ENCODE measurements around the gene MRTFA. TPM values are rescaled to one million over a fixed set of nuclear protein-coding genes. Genes with fewer than 3 reads are reported as not detected.

MRTFA gene
- total RNA-seq, 3 donors from 2014 or later (not counting 1 experiment from before 2014, with no cell fraction given): 81.8 to 91.9 (median 83.5) TPM

DNA sequence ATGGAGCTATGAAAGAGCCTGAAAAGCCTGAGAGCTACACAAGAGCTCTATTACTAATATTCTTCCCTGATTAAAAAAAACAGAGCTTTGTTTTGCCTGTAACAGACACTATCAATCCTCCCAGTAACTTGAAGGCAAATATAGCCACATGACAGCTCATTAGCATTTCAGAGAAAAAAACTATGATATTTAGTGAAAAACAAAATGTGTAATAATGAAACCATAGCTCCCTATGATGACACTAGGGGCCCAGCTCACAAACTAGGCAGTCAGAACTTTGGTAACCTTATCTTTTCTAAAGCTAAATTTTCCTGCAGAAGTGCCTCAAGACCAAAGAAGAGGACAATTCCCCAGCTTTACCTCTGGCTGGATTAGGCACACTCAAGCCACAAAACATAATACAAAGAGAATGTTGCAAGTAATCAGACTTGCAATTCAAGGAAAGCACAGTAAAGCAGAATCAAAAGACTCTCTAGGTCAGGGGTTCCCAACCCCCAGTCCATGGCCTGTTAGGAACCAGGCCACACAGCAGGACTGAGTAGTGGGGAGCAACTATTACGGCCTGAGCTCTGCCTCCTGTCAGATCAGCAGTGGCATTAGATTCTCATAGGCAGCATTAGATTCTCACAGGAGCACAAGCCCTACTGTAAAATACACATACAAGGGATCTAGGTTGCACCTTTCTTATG, 53.3 kb downstream of the MRTFA start:
- intact Hi-C loops (cut with micrococcal nuclease): no loop called here
- no peak for ATAC-seq
- Mint-ChIP-seq H3K27ac (no peak overlapping the region), H3K9me3 (no peaks in the 10 kb centered on the region), H3K4me1 (peaks cover 7 to 24% of the 10 kb centered on the region in 2 donors), H3K27me3 (ENCODE audit: low read depth in 2 of 2) (no peaks in the 10 kb centered on the region), H3K4me3 (no peak overlapping the region), H3K36me3 (no peaks in the 10 kb centered on the region)
- Histone ChIP-seq H3K27ac (ENCODE audit: low read length) (no peak overlapping the region), H3K4me1 (ENCODE audit: control insufficient read depth, insufficient read depth, low read length) (no peaks in the 10 kb centered on the region), H3K9me3 (ENCODE audit: control insufficient read depth, insufficient read depth, low read length) (no peaks in the 10 kb centered on the region), H3K4me3 (ENCODE audit: low read length) (no peak overlapping the region), H3K27me3 (ENCODE audit: control insufficient read depth, insufficient read depth, low read length) (no peaks in the 10 kb centered on the region), H3K36me3 (ENCODE audit: control insufficient read depth, insufficient read depth, low read length) (peaks cover 2% of the 10 kb centered on the region)
- WGBS (ENCODE audit: insufficient coverage): 82% methylated on average over 1 of the region's 1 CpG
- TF ChIP-seq, protein P1, sequence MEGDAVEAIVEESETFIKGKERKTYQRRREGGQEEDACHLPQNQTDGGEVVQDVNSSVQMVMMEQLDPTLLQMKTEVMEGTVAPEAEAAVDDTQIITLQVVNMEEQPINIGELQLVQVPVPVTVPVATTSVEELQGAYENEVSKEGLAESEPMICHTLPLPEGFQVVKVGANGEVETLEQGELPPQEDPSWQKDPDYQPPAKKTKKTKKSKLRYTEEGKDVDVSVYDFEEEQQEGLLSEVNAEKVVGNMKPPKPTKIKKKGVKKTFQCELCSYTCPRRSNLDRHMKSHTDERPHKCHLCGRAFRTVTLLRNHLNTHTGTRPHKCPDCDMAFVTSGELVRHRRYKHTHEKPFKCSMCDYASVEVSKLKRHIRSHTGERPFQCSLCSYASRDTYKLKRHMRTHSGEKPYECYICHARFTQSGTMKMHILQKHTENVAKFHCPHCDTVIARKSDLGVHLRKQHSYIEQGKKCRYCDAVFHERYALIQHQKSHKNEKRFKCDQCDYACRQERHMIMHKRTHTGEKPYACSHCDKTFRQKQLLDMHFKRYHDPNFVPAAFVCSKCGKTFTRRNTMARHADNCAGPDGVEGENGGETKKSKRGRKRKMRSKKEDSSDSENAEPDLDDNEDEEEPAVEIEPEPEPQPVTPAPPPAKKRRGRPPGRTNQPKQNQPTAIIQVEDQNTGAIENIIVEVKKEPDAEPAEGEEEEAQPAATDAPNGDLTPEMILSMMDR (IDR thresholded peaks at IDR 0.05): no peak
- no peak for DNase-seq

DNA sequence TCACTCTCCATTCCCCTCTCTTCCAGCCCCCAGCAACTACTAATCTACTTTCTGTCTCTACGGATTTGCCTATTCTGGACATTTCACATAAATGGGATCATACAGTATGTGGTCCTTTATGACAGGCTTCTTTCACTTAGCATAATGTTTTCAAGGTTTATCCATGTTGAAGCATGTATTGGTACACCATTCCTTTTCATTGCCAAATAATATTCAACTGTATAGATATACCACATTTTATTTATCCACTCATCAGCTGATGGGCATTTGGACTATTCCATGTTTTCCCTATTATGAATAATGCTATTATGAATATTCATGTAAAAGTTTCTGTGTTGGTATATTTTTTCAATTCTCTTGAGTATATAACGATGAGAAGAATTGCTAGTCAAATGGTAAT, 54.5 kb downstream of the MRTFA start:
- no peaks in the 10 kb centered on the region for H3K27me3 ChIP-seq (ENCODE audit: control insufficient read depth, insufficient read depth, low read length)
- no peak overlapping the region for H3K4me3 ChIP-seq (ENCODE audit: low read length)
- H3K4me3 Mint-ChIP-seq: no peak overlapping the region
- TF ChIP-seq, protein P1 (IDR thresholded peaks at IDR 0.05): no peak
- no peaks in the 10 kb centered on the region for H3K4me1 ChIP-seq (ENCODE audit: control insufficient read depth, insufficient read depth, low read length)
- H3K4me1 Mint-ChIP-seq: peaks cover 10 to 24% of the 10 kb centered on the region in 2 donors
- DNase-seq (no peak), ATAC-seq (no peak)
- no peaks in the 10 kb centered on the region for H3K9me3 Mint-ChIP-seq
- H3K9me3 ChIP-seq (ENCODE audit: control insufficient read depth, insufficient read depth, low read length): no peaks in the 10 kb centered on the region
- intact Hi-C loops (cut with micrococcal nuclease): no loop called here
- no peak overlapping the region for H3K27ac Mint-ChIP-seq
- H3K36me3 ChIP-seq (ENCODE audit: control insufficient read depth, insufficient read depth, low read length): peaks cover 2% of the 10 kb centered on the region
- no peaks in the 10 kb centered on the region for H3K36me3 Mint-ChIP-seq
- no peak overlapping the region for H3K27ac ChIP-seq (ENCODE audit: low read length)
- WGBS (ENCODE audit: insufficient coverage): 92% methylated on average over 2 of the region's 2 CpGs
- H3K27me3 Mint-ChIP-seq (ENCODE audit: low read depth in 2 of 2): no peaks in the 10 kb centered on the region

DNA sequence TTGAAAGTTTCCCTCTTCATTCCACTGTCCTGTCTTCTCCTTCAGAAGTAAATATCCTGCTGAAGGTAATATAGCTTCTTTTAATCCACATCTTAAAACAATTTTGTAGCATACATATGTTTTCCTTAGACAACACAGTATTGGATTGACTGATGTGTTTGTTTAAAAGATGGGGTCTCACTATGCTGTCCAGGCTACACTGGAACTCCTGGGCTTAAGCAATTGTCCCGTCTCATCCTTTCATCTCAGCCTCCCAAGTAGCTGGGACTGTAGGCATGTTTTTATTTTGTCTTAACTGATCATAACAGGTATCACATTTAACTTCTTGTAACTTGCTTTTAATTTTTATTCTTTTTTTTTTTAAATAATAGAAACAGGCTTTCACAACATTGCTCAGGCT, 55.9 kb downstream of the MRTFA start:
- H3K27ac ChIP-seq (ENCODE audit: low read length): no peak overlapping the region
- H3K4me1 Mint-ChIP-seq: peaks cover 5 to 24% of the 10 kb centered on the region in 2 donors
- H3K27ac Mint-ChIP-seq: no peak overlapping the region
- H3K4me3 Mint-ChIP-seq: no peak overlapping the region
- TF ChIP-seq, protein P1 (IDR thresholded peaks at IDR 0.05): no peak
- H3K36me3 Mint-ChIP-seq: no peaks in the 10 kb centered on the region
- no peaks in the 10 kb centered on the region for H3K9me3 Mint-ChIP-seq
- intact Hi-C loops (cut with micrococcal nuclease): no loop called here
- H3K4me1 ChIP-seq (ENCODE audit: control insufficient read depth, insufficient read depth, low read length): no peaks in the 10 kb centered on the region
- no peak for ATAC-seq
- no peak for DNase-seq
- H3K36me3 ChIP-seq (ENCODE audit: control insufficient read depth, insufficient read depth, low read length): peaks cover 2% of the 10 kb centered on the region
- no peak overlapping the region for H3K4me3 ChIP-seq (ENCODE audit: low read length)
- H3K27me3 Mint-ChIP-seq (ENCODE audit: low read depth in 2 of 2): no peaks in the 10 kb centered on the region
- no peaks in the 10 kb centered on the region for H3K9me3 ChIP-seq (ENCODE audit: control insufficient read depth, insufficient read depth, low read length)
- 100% methylated on average over 1 of the region's 1 CpG for WGBS (ENCODE audit: insufficient coverage)
- no peaks in the 10 kb centered on the region for H3K27me3 ChIP-seq (ENCODE audit: control insufficient read depth, insufficient read depth, low read length)

DNA sequence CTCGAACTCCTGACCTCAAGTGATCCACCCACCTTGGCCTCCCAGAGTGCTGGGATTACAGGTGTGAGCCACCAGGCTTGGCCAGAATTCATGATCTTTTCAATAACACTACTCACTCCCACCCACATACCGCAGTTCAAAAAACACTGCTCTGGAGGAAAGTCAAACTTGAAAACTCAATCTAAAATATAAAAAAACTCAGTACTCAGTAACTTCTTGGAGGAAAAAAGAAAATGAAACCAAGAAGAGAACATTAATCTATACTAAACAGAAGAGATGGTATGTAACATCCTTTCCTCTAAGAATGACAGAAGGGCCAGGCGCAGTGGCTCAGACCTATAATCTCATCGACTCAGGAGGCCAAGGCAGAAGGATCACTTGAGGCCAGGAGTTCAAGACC, 58.3 kb downstream of the MRTFA start:
- intact Hi-C loops (cut with micrococcal nuclease): no loop called here
- Histone ChIP-seq H3K27me3 (ENCODE audit: control insufficient read depth, insufficient read depth, low read length) (no peaks in the 10 kb centered on the region), H3K36me3 (ENCODE audit: control insufficient read depth, insufficient read depth, low read length) (no peaks in the 10 kb centered on the region), H3K4me1 (ENCODE audit: control insufficient read depth, insufficient read depth, low read length) (no peaks in the 10 kb centered on the region), H3K9me3 (ENCODE audit: control insufficient read depth, insufficient read depth, low read length) (no peaks in the 10 kb centered on the region), H3K4me3 (ENCODE audit: low read length) (no peak overlapping the region), H3K27ac (ENCODE audit: low read length) (no peak overlapping the region)
- peak overlapping the region in 1 of 2 donors; percentile 21 for H3K27ac Mint-ChIP-seq
- no peak overlapping the region for H3K4me3 Mint-ChIP-seq
- TF ChIP-seq, protein P1 (IDR thresholded peaks at IDR 0.05): no peak
- H3K27me3 Mint-ChIP-seq (ENCODE audit: low read depth in 2 of 2): no peaks in the 10 kb centered on the region
- H3K36me3 Mint-ChIP-seq: no peaks in the 10 kb centered on the region
- WGBS (ENCODE audit: insufficient coverage): 83% methylated on average over 4 of the region's 4 CpGs
- peaks cover 8 to 21% of the 10 kb centered on the region in 2 donors for H3K4me1 Mint-ChIP-seq
- DNase-seq (peak in 1 of 2 donors; percentile 21), ATAC-seq (no peak)
- H3K9me3 Mint-ChIP-seq: no peaks in the 10 kb centered on the region
